Measurements from ENCODE around the gene COL13A1.

Gene COL13A1

GRCh38 chr10:69801434-69802315 is at the start of gene COL13A1:
Gene COL13A1 (plus strand): TSS chr10:69801906. CDS start chr10:69802424, 518 bp downstream.
- no peak for DNase-seq (ENCODE audit: low spot score)

- DNase-seq (ENCODE audit: low spot score), result no peak
Observed at GRCh38 chr10:69752479-69752878, 49.2 kb upstream of the COL13A1 start.

- DNase-seq (ENCODE audit: low spot score), result no peak
Observed at GRCh38 chr10:69756279-69756678, 45.4 kb upstream of the COL13A1 start.

GRCh38 chr10:69757206-69757552 is 44.5 kb upstream of the COL13A1 start:
- DNase-seq (ENCODE audit: low spot score), result no peak

- DNase-seq (ENCODE audit: low spot score), result no peak
Observed at GRCh38 chr10:69757553-69758309, 44.0 kb upstream of the COL13A1 start.

- no peak for DNase-seq (ENCODE audit: low spot score)
Observed at GRCh38 chr10:69758310-69758728, 43.4 kb upstream of the COL13A1 start.

- no peak for DNase-seq (ENCODE audit: low spot score)
Observed at GRCh38 chr10:69759641-69760040, 42.1 kb upstream of the COL13A1 start.

- no peak for DNase-seq (ENCODE audit: low spot score)
Observed at GRCh38 chr10:69760072-69760471, 41.6 kb upstream of the COL13A1 start.

GRCh38 chr10:69761320-69761719 is 40.4 kb upstream of the COL13A1 start:
- no peak for DNase-seq (ENCODE audit: low spot score)

GRCh38 chr10:69766161-69766910 is 35.4 kb upstream of the COL13A1 start:
- no peak for DNase-seq (ENCODE audit: low spot score)

- no peak for DNase-seq (ENCODE audit: low spot score)
Observed at GRCh38 chr10:69767793-69768192, 33.9 kb upstream of the COL13A1 start.

GRCh38 chr10:69768386-69768785 is 33.3 kb upstream of the COL13A1 start:
- no peak for DNase-seq (ENCODE audit: low spot score)

- no peak for DNase-seq (ENCODE audit: low spot score)
Observed at GRCh38 chr10:69769395-69769992, 32.2 kb upstream of the COL13A1 start.

- DNase-seq (ENCODE audit: low spot score), result no peak
Observed at GRCh38 chr10:69772933-69773704, 28.6 kb upstream of the COL13A1 start.

GRCh38 chr10:69774596-69774995 is 27.1 kb upstream of the COL13A1 start:
- DNase-seq (ENCODE audit: low spot score), result no peak

- no peak for DNase-seq (ENCODE audit: low spot score)
Observed at GRCh38 chr10:69780077-69780476, 21.6 kb upstream of the COL13A1 start.

- no peak for DNase-seq (ENCODE audit: low spot score)
Observed at GRCh38 chr10:69781576-69781975, 20.1 kb upstream of the COL13A1 start.

- DNase-seq (ENCODE audit: low spot score), result no peak
Observed at GRCh38 chr10:69783515-69783914, 18.2 kb upstream of the COL13A1 start.

GRCh38 chr10:69786791-69787190 is 14.9 kb upstream of the COL13A1 start:
- DNase-seq (ENCODE audit: low spot score), result no peak

- DNase-seq (ENCODE audit: low spot score), result no peak
Observed at GRCh38 chr10:69787681-69788080, 14.0 kb upstream of the COL13A1 start.

- peak; percentile 4 for DNase-seq (ENCODE audit: low spot score)
Observed at GRCh38 chr10:69789164-69789576, 12.5 kb upstream of the COL13A1 start.
